ENCODE measurements around the gene GEMIN4.

The GEMIN4 gene

GRCh38 chr17:745406-745805 lies 6.7 kb downstream of the GEMIN4 start:
- no peak for FAIRE-seq

GRCh38 chr17:744937-745336 lies 7.1 kb downstream of the GEMIN4 start:
- DNase-seq (ENCODE audit: extremely low spot score, insufficient read length, low read depth) (no peak), FAIRE-seq (no peak)

More at GRCh38 chr17:745406-745805, 6.7 kb downstream of the GEMIN4 start:
- DNase-seq (ENCODE audit: extremely low spot score, insufficient read length, low read depth): no peak

GRCh38 chr17:743139-743538 lies 8.9 kb downstream of the GEMIN4 start:
- FAIRE-seq (peak; percentile 12), DNase-seq (ENCODE audit: extremely low spot score, insufficient read length, low read depth) (no peak)

DNA sequence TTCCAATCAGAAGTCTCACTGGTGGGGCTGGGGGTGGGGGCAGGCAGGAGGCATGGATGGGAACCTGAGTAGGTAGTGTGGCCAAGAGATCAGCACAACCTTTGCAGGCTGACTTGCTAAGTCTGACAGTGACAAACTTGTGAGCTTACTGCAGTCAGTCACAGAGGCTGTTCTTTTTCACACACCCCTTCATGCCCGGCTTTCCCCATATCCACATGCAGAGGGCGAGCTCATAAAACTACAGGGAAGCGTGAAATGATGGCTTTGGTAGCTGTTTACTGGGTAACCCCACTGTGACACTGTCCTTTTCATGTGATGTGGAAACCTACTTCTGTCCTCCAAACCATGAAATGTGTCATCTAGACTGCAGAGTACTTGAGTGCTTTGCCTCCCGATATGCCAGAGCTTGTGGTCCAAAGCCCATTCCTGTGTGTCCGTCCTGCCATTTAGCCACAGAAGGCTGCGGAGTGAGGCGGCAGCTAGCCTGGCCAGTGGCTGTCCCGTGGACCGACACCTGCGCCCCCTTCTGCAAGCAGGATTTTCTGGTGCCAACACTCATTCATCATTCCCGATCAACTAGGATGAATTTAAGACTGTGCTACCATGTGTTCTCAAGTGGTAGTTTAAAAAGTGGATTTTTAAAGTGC lies 9.8 kb downstream of the GEMIN4 start:
- DNase-seq (ENCODE audit: extremely low spot score, insufficient read length, low read depth) (no peak), FAIRE-seq (no peak)

- FAIRE-seq: peak; percentile 95
- DNase-seq (ENCODE audit: extremely low spot score, insufficient read length, low read depth): peak; percentile 42
These were observed 11.6 kb downstream of the GEMIN4 start for GRCh38 chr17:740240-741017.

- no peak for FAIRE-seq
These were observed 14.4 kb downstream of the GEMIN4 start for GRCh38 chr17:737561-738113.

GRCh38 chr17:733743-734142 lies 18.3 kb downstream of the GEMIN4 start:
- FAIRE-seq (peak; percentile 24), DNase-seq (ENCODE audit: extremely low spot score, insufficient read length, low read depth) (no peak)

More at GRCh38 chr17:737561-738113, 14.4 kb downstream of the GEMIN4 start:
- no peak for DNase-seq (ENCODE audit: extremely low spot score, insufficient read length, low read depth)

- DNase-seq (ENCODE audit: extremely low spot score, insufficient read length, low read depth): no peak
These were observed 19.0 kb downstream of the GEMIN4 start for GRCh38 chr17:732902-733720.

DNA sequence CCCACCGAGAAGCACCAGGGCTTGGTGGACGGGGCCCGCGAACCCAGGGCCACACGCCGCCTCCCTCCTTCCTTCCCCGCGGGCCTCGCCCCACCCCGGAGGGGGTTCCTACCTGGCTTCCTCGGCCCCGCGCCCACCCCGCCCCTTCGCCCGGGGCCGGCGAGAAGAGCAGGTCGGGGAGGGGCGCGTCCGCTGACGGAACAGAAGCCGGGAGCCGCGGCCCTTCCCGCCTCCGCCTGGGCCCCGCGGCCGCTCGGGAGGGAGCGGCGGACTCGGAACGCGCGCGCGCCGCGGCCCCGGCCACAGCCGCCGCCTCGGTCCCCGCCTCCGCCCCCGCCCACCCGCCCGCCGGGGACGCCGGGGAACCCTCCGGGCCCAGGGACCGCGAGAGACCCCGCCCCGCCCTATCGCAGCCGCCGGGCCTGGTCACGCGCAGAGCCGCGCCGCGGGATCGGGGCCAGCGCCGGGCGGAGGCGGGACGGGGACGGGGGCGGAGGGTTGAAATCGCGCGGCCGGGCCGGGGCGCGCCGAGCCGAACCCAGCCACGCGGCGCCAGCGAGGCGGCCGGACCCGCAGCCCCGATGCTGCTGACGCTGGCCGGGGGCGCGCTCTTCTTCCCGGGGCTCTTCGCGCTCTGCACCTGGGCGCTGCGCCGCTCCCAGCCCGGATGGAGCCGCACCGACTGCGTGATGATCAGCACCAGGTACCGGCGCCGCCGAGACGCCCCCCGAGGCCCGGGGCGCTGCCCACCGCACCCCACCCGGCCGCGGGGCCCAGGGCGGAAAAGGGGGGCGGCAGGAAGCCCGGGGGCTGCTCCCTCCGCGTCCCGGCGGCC lies 19.8 kb downstream of the GEMIN4 start, which contains the start of gene TLCD3A:
Gene TLCD3A (plus strand): TSS at position 530 of the 835 bp plus-strand sequence. CDS start 52 bp downstream, at position 582.
- peak; percentile 21 for FAIRE-seq
- DNase-seq (ENCODE audit: extremely low spot score, insufficient read length, low read depth): peak; percentile 63

More at GRCh38 chr17:732902-733720, 19.0 kb downstream of the GEMIN4 start:
- no peak for FAIRE-seq

DNA sequence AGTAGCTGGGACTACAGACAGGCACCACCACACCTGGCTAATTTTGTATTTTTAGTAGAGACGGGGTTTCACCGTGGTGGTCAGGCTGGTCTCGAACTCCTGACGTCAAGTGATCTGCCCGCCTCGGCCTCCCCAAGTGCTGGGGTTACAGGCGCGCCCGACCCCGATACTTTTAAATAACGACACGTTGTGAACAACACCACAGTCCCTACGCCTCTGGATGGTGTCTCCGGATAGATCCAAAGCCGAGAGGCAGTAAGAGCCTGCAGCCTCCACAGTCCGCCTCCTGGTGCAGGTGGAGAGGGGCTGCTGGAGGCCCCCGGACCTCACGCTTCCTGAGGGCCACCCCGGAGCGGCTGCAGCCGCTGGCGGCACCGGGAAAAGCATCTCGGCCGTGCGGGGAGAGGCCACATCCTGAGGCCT lies 20.4 kb downstream of the GEMIN4 start:
- FAIRE-seq: no peak
- no peak for DNase-seq (ENCODE audit: extremely low spot score, insufficient read length, low read depth)

DNA sequence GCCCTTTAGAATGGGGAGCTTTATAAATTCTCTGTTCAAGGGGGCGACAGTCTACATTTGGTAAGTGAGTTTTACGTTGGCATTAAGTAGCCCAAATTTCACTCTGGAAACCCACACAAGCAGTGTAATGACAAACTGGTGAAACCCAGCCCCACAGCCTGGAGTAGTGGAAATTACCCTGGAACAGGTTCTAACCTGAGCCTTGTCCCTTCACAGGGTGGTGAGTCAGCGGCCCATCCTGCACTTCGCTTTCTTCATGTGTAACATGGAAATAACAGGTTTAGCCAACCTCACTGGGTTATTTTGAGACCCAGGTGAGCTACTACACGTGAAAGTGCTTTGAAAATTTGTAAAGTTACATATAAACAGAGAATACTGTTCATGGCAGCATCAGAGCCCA lies 23.2 kb downstream of the GEMIN4 start:
- no peak for FAIRE-seq

GRCh38 chr17:726271-726919 lies 25.7 kb downstream of the GEMIN4 start:
- FAIRE-seq: no peak
- DNase-seq (ENCODE audit: extremely low spot score, insufficient read length, low read depth): no peak

More for the DNA sequence above, 23.2 kb downstream of the GEMIN4 start:
- no peak for DNase-seq (ENCODE audit: extremely low spot score, insufficient read length, low read depth)

DNA sequence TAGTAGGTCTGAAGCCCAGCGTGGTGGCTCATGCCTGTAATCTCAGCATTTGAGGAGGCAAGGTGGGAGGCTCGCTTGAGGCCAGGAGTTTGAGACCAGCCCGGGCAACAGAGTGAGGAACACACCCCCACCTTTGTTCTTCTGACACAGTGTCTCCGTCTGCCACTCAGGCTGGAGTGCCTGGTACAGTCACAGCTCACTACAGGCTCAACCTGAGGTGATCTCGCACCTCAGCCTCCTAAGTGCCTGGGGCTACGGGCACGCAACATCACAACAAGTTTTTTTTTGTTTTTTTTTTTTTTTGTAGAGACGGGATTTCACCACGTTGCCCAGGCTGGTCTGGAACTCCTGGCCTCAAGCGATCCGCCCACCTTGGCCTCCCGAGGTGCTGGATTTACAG lies 26.3 kb downstream of the GEMIN4 start:
- DNase-seq (ENCODE audit: extremely low spot score, insufficient read length, low read depth): no peak

GRCh38 chr17:725084-725483 lies 27.0 kb downstream of the GEMIN4 start:
- DNase-seq (ENCODE audit: extremely low spot score, insufficient read length, low read depth) (no peak), FAIRE-seq (no peak)

More for the DNA sequence above, 26.3 kb downstream of the GEMIN4 start:
- FAIRE-seq: no peak

GRCh38 chr17:721540-721937 lies 30.5 kb downstream of the GEMIN4 start:
- FAIRE-seq: no peak
- DNase-seq (ENCODE audit: extremely low spot score, insufficient read length, low read depth): no peak

DNA sequence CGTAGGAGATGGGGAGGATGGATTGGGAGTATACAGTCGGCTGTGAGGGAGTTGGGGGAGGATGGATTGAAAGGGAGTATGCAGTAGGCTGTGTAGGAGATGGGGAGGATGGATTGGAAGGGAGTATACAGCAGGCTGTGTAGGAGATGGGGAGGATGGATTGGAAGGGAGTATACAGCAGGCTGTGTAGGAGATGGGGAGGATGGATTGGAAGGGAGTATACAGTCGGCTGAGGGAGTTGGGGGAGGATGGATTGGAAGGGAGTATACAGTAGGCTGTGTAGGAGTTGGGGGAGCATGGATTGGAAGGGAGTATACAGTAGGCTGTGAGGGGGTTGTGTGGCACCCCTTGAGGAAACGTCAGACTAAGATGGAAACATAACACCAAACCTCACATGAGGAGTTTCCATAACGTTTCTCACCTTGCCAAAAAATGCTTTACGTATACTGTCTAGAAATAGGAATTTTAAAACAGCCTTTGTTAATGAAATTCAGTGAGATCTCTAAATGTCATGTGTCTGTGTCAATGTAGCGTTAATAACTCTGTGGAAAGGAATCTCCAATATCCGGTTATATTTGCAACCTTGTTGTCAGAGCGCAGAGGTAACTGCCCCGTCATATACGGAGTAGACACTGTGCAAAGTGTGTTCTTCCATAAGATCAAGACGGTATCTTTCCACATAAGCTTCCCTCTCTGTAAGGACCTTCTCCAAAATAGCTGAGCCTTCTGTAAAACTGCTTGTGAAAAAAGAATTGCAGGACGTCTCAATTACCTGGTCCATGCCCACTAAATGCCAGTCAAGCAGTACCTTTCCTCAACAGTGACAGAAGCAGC lies 31.1 kb downstream of the GEMIN4 start:
- FAIRE-seq: no peak
- no peak for DNase-seq (ENCODE audit: extremely low spot score, insufficient read length, low read depth)

DNA sequence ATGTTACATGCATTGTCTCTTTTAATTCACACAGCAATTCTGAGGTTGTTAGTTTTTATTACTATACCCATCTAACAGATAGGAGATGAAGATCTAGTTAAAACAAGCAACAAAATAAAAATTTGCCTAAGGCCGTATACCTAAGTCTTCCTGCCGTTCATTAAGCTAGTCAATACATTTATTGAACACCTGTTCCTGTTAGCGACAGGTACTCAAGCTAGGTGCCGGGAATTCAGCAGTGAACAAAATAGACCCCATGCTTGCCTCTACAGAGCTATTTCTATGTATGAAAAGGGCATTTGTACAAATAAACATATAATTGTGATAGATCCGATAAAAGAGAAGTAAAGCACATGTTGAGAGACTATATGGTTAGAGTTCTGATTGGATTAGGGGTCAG lies 34.0 kb downstream of the GEMIN4 start:
- no peak for FAIRE-seq
- DNase-seq (ENCODE audit: extremely low spot score, insufficient read length, low read depth): no peak

- FAIRE-seq (no peak), DNase-seq (ENCODE audit: extremely low spot score, insufficient read length, low read depth) (no peak)
These were observed 43.9 kb downstream of the GEMIN4 start for GRCh38 chr17:708132-708531.

All from GM18507 (cell line).